Measurements from ENCODE around the gene MAN1C1. TPM values are rescaled to one million over a fixed set of nuclear protein-coding genes. Genes with fewer than 3 reads are reported as not detected.

MAN1C1 gene
- total and polyA plus RNA-seq, 9 of the 15 experiments (the other 6 are each of a cell fraction or from before 2014, with no cell fraction given): 0.04 to 0.44 (median 0.10) TPM; not detected in 3

DNA sequence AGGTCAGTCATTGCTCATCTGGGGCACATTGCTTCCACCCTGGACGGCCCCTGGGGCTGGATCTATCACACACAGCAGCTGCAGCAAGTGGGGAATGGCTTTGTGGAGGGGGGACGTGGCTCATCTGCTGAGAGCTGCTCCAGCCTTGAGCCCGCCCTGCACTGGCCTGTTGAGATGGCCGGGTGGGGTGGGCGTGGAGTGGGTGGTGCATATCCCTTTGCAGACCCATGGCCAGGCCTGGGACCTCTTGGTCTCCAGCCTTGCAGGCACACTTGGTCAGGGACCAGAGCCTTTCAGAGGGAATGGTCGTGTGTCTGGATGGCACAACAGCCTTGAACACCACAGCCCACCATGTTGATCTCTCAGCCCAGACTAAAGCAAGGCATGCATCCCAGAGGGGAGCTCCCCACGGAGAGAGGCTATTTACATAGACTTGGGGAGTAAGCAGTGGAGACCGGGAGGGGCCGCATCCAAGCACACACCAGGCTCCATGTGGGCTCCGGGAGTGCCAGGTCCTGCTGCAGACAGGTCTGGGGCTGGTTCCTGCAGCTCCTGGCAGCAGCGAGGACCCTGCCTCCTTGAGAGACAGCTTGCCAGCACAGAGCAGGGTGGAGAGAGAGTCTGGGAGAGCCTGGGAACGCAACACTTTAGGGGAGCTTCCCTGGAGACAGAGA is 130.6 kb downstream of the MAN1C1 start (continued):
- TF ChIP-seq, protein P1, sequence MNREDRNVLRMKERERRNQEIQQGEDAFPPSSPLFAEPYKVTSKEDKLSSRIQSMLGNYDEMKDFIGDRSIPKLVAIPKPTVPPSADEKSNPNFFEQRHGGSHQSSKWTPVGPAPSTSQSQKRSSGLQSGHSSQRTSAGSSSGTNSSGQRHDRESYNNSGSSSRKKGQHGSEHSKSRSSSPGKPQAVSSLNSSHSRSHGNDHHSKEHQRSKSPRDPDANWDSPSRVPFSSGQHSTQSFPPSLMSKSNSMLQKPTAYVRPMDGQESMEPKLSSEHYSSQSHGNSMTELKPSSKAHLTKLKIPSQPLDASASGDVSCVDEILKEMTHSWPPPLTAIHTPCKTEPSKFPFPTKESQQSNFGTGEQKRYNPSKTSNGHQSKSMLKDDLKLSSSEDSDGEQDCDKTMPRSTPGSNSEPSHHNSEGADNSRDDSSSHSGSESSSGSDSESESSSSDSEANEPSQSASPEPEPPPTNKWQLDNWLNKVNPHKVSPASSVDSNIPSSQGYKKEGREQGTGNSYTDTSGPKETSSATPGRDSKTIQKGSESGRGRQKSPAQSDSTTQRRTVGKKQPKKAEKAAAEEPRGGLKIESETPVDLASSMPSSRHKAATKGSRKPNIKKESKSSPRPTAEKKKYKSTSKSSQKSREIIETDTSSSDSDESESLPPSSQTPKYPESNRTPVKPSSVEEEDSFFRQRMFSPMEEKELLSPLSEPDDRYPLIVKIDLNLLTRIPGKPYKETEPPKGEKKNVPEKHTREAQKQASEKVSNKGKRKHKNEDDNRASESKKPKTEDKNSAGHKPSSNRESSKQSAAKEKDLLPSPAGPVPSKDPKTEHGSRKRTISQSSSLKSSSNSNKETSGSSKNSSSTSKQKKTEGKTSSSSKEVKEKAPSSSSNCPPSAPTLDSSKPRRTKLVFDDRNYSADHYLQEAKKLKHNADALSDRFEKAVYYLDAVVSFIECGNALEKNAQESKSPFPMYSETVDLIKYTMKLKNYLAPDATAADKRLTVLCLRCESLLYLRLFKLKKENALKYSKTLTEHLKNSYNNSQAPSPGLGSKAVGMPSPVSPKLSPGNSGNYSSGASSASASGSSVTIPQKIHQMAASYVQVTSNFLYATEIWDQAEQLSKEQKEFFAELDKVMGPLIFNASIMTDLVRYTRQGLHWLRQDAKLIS (CRISPR knock-in tag; IDR thresholded peaks at IDR 0.05): no peak
- TF ChIP-seq TAF7 (tag; IDR thresholded peaks at IDR 0.05): no peak
- TF ChIP-seq, protein P2, sequence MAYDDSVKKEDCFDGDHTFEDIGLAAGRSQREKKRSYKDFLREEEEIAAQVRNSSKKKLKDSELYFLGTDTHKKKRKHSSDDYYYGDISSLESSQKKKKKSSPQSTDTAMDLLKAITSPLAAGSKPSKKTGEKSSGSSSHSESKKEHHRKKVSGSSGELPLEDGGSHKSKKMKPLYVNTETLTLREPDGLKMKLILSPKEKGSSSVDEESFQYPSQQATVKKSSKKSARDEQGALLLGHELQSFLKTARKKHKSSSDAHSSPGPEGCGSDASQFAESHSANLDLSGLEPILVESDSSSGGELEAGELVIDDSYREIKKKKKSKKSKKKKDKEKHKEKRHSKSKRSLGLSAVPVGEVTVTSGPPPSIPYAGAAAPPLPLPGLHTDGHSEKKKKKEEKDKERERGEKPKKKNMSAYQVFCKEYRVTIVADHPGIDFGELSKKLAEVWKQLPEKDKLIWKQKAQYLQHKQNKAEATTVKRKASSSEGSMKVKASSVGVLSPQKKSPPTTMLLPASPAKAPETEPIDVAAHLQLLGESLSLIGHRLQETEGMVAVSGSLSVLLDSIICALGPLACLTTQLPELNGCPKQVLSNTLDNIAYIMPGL (CRISPR knock-in tag; IDR thresholded peaks at IDR 0.05): no peak
- no peak for TF ChIP-seq ZBTB17 (CRISPR knock-in tag; IDR thresholded peaks at IDR 0.05)
- TF ChIP-seq ZNF699 (CRISPR knock-in tag; IDR thresholded peaks at IDR 0.05; ENCODE audit: insufficient replicate concordance): no peak
- no peak for TF ChIP-seq RBFOX2 (IDR thresholded peaks at IDR 0.05; ENCODE audit: low read depth, low read length)
- TF ChIP-seq NCOA6 (IDR thresholded peaks at IDR 0.05): no peak
- no peak for TF ChIP-seq MTF1 (CRISPR knock-in tag; IDR thresholded peaks at IDR 0.05; ENCODE audit: borderline replicate concordance)
- TF ChIP-seq ZNF707 (CRISPR knock-in tag; conservative IDR thresholded peaks at IDR 0.05): no peak
